ENCODE data around the gene CCDC9. TPM values are rescaled to one million over a fixed set of nuclear protein-coding genes. Genes with fewer than 3 reads are reported as not detected.
A peak's percentile ranks its signal among the peaks of the same experiment; 100 is the strongest.

The CCDC9 gene
- total and polyA plus RNA-seq, 2 of the 13 experiments (the other 11 are each of a cell fraction or from before 2014, with no cell fraction given), result 2.9 to 6.3 TPM

GRCh38 chr19:47315125-47315821 is 58.9 kb downstream of the CCDC9 start (continued):
- TF ChIP-seq DMTF1 (CRISPR knock-in tag; IDR thresholded peaks at IDR 0.05), result no peak
- TF ChIP-seq NCOR1 (IDR thresholded peaks at IDR 0.05; ENCODE audit: borderline replicate concordance, low read length), result peak; percentile 70; the same call in 1 of the 2 replicates
- no peak for TF ChIP-seq HBP1 (CRISPR knock-in tag; IDR thresholded peaks at IDR 0.05; ENCODE audit: low read depth)
- no peak for TF ChIP-seq AKNA (CRISPR knock-in tag; IDR thresholded peaks at IDR 0.05; ENCODE audit: borderline replicate concordance)
- no peak for TF ChIP-seq ZBTB14 (CRISPR knock-in tag; IDR thresholded peaks at IDR 0.05)
- peak; percentile 75 for TF ChIP-seq HOXA5 (CRISPR knock-in tag; IDR thresholded peaks at IDR 0.05)
- no peak for TF ChIP-seq NFYB (CRISPR knock-in tag; IDR thresholded peaks at IDR 0.05)
- no peak for TF ChIP-seq ZZZ3 (CRISPR knock-in tag; IDR thresholded peaks at IDR 0.05; ENCODE audit: borderline replicate concordance)
- no peak for TF ChIP-seq TRIM22 (IDR thresholded peaks at IDR 0.05)
- no peak for TF ChIP-seq SIN3B (IDR thresholded peaks at IDR 0.05; ENCODE audit: low read length)
- no peak for TF ChIP-seq CENPBD1 (CRISPR knock-in tag; IDR thresholded peaks at IDR 0.05; ENCODE audit: borderline replicate concordance, low read depth)
- TF ChIP-seq HMGXB4 (CRISPR knock-in tag; IDR thresholded peaks at IDR 0.05; ENCODE audit: borderline replicate concordance in 1 of 2, low read depth in 1 of 2), result peak; percentile 57 to 72; a peak in 3 of 4 replicates
- TF ChIP-seq CEBPB (IDR thresholded peaks at IDR 0.05; ENCODE audit: borderline replicate concordance, low read depth, low read length), result peak; percentile 99
- no peak for TF ChIP-seq PCBP2 (optimal IDR thresholded peaks at IDR 0.05; ENCODE audit: low read depth, low read length, poor library complexity, severe bottlenecking)
